OCI-LY1 (cell line): Measurements from ENCODE around the gene CD209.

Experiments used
- H2AFZ ChIP-seq: fragments of 200-600 bp; sonication (generic), shearing (Covaris generic); 2 replicates; pipeline ENCODE4 v1.6.0; 2014; ENCODE audit warnings: antibody characterized with exemption, mild to moderate bottlenecking, low read length
- H3F3A ChIP-seq: fragments of 200-600 bp; sonication (generic), shearing (Covaris generic); 2 replicates; pipeline ENCODE4 v1.6.0; 2014; ENCODE audit warnings: mild to moderate bottlenecking, antibody characterized with exemption, low read length, moderate library complexity; ENCODE audit not compliant: insufficient read depth
- H3K27ac ChIP-seq: fragments of 200-600 bp; sonication (generic); 2 replicates; pipeline ENCODE4 v1.5.1; 2014; ENCODE audit warnings: low read length, mixed run types, mild to moderate bottlenecking, low read depth; ENCODE audit not compliant: poor library complexity, severe bottlenecking
- H3K27me3 ChIP-seq: fragments of 200-600 bp; sonication (generic); 2 replicates; pipeline ENCODE4 v1.6.0; 2014; ENCODE audit warnings: antibody characterized with exemption, mild to moderate bottlenecking, low read length, moderate library complexity; ENCODE audit not compliant: insufficient read depth
- H3K36me3 ChIP-seq: fragments of 200-600 bp; sonication (generic); 2 replicates; pipeline ENCODE4 v1.6.1; 2014; ENCODE audit warnings: mild to moderate bottlenecking, antibody characterized with exemption, low read length, moderate library complexity, mixed read lengths; ENCODE audit not compliant: insufficient read depth
- H3K4me1 ChIP-seq: fragments of 200-600 bp; sonication (generic); 2 replicates; pipeline ENCODE4 v1.5.1; 2014; ENCODE audit warnings: mild to moderate bottlenecking, low read length, moderate library complexity; ENCODE audit not compliant: insufficient read depth, severe bottlenecking
- H3K4me2 ChIP-seq: fragments of 200-600 bp; sonication (generic), shearing (Covaris generic); 2 replicates; pipeline ENCODE4 v1.6.1; 2014; ENCODE audit warnings: low read length
- H3K4me3 ChIP-seq: fragments of 200-600 bp; sonication (generic); 2 replicates; pipeline ENCODE4 v1.5.1; 2014; ENCODE audit warnings: low read length, low read depth, mild to moderate bottlenecking, mixed read lengths; ENCODE audit not compliant: poor library complexity, severe bottlenecking
- H3K79me2 ChIP-seq: fragments of 200-600 bp; shearing (Covaris generic); 2 replicates; pipeline ENCODE4 v1.6.1; 2016; ENCODE audit warnings: mixed run types, low read length, mixed read lengths; ENCODE audit not compliant: insufficient read depth
- H3K9ac ChIP-seq: fragments of 200-600 bp; sonication (generic), shearing (Covaris generic); 2 replicates; pipeline ENCODE4 v1.6.1; 2014; ENCODE audit warnings: mild to moderate bottlenecking, low read length, mixed read lengths
- H3K9me2 ChIP-seq: fragments of 200-600 bp; sonication (generic), shearing (Covaris generic); 2 replicates; pipeline ENCODE4 v1.6.1; 2014; ENCODE audit warnings: low read depth, mild to moderate bottlenecking, low read length, mixed read lengths
- H3K9me3 ChIP-seq: fragments of 200-600 bp; shearing (Covaris generic); 2 replicates; pipeline ENCODE4 v1.6.1; 2014; ENCODE audit warnings: low read length, mixed read lengths
- H4K20me1 ChIP-seq: fragments of 200-600 bp; sonication (generic), shearing (Covaris generic); 2 replicates; pipeline ENCODE4 v1.6.0; 2016; ENCODE audit warnings: mild to moderate bottlenecking, low read length; ENCODE audit not compliant: insufficient read depth
- CTCF ChIP-seq: fragments of 200-600 bp; sonication (generic), shearing (Covaris generic); IDR thresholded peaks from 2 replicates; pipeline ENCODE4 v1.5.1; 2017; ENCODE audit warnings: mild to moderate bottlenecking, antibody characterized with exemption, low read length, moderate library complexity, mixed read lengths
- EZH2 ChIP-seq: fragments of 200-600 bp; sonication (generic), shearing (Covaris generic); IDR thresholded peaks from 2 replicates; pipeline ENCODE4 v1.8.0; 2017; ENCODE audit warnings: borderline replicate concordance, mixed run types, mild to moderate bottlenecking, antibody characterized with exemption, low read length, moderate library complexity, mixed read lengths

CD209 gene

GRCh38 chr19:7699417-7700401 lies 47.6 kb downstream of the CD209 start:
- Histone ChIP-seq H3K9me3 (no peaks in the 10 kb centered on the region), H4K20me1 (no peaks in the 10 kb centered on the region), H3F3A (no peaks in the 10 kb centered on the region), H3K27me3 (peaks cover 6% of the 10 kb centered on the region; the same call in 1 of the 2 replicates), H3K27ac (no peak overlapping the region), H3K4me2 (no peak overlapping the region), H3K4me1 (no peaks in the 10 kb centered on the region), H3K79me2 (no peaks in the 10 kb centered on the region), H3K36me3 (no peaks in the 10 kb centered on the region), H3K9ac (no peak overlapping the region), H3K4me3 (no peak overlapping the region), H3K9me2 (no peaks in the 10 kb centered on the region), H2AFZ (no peak overlapping the region)
- TF ChIP-seq EZH2 (no peak), CTCF (no peak)

GRCh38 chr19:7699003-7699402 lies 48.3 kb downstream of the CD209 start:
- Histone ChIP-seq H3K9me3 (no peaks in the 10 kb centered on the region), H3K4me1 (no peaks in the 10 kb centered on the region), H3K27ac (no peak overlapping the region), H3K27me3 (peaks cover 6% of the 10 kb centered on the region; the same call in 1 of the 2 replicates), H3K36me3 (no peaks in the 10 kb centered on the region), H3K4me3 (no peak overlapping the region), H4K20me1 (no peaks in the 10 kb centered on the region), H2AFZ (no peak overlapping the region), H3K4me2 (no peak overlapping the region), H3K9me2 (no peaks in the 10 kb centered on the region), H3F3A (no peaks in the 10 kb centered on the region), H3K79me2 (no peaks in the 10 kb centered on the region), H3K9ac (no peak overlapping the region)
- TF ChIP-seq CTCF: no peak

GRCh38 chr19:7698583-7698982 lies 48.8 kb downstream of the CD209 start:
- Histone ChIP-seq H3K27ac (no peak overlapping the region), H3K9ac (no peak overlapping the region), H3K9me2 (no peaks in the 10 kb centered on the region), H4K20me1 (no peaks in the 10 kb centered on the region), H2AFZ (no peak overlapping the region), H3K36me3 (no peaks in the 10 kb centered on the region), H3K4me3 (no peak overlapping the region), H3K9me3 (no peaks in the 10 kb centered on the region), H3K4me2 (no peak overlapping the region), H3K79me2 (no peaks in the 10 kb centered on the region), H3F3A (no peaks in the 10 kb centered on the region), H3K27me3 (peaks cover 6% of the 10 kb centered on the region; the same call in 1 of the 2 replicates), H3K4me1 (no peaks in the 10 kb centered on the region)
- TF ChIP-seq CTCF (no peak), EZH2 (no peak)
